K562 (cell line): Measurements from ENCODE around the gene ADORA1. TPM values are rescaled to one million over a fixed set of nuclear protein-coding genes. Genes with fewer than 3 reads are reported as not detected.

Experiments
- ATAC-seq: fragments of 200-7000 bp; cut with Tn5 transposase; 3 replicates; pipeline ENCODE4 v1.9.1; 2020; ENCODE audit warnings: moderate library complexity
- BruUV-seq: library from RNA; stranded (reverse); fragments of 400-500 nt; replicated peaks from 2 replicates; lab custom pipeline; 2021; lab: Mats Ljungman, UMichigan
- CTCF ChIA-PET: fragments of 300-600 bp; formaldehyde crosslinking; extraction: SDS; loops from one replicate; lab custom pipeline; 2021; ENCODE audit warnings: low intra/inter-chr PET ratio; lab: Yijun Ruan, JAX
- POLR2A ChIA-PET: fragments of 300-600, 350-650 bp; sonication (Branson Sonifier 250); formaldehyde crosslinking; extraction: SDS; loops from one replicate; lab custom pipeline; 2021; ENCODE audit warnings: antibody characterized with exemption, inconsistent platforms; lab: Yijun Ruan, JAX
- DNase-seq, 4 experiments: peaks; one replicate each; pipeline versions ENCODE4 v3.0.0 to v3.0.0-alpha.2; 2011 to 2018; ENCODE audit warnings: low spot score in 3 of 4, mixed read lengths in 3 of 4; ENCODE audit errors: extremely low read depth in 1 of 4
- FAIRE-seq: peaks from 2 replicates; lab custom pipeline; 2011; peaks lifted over from hg19 to GRCh38; lab: Jason Lieb, UNC
- H2AFZ ChIP-seq: 2 replicates; pipeline ENCODE4 v1.6.0; 2011; ENCODE audit warnings: low read depth, low read length, control low read depth, inconsistent platforms
- H3K27ac ChIP-seq: fragments of 200-600 bp; 3 replicates; pipeline ENCODE4 v1.8.0; 2011; ENCODE audit warnings: low read depth, mild to moderate bottlenecking, control low read depth, inconsistent platforms, low read length, moderate library complexity, mixed read lengths; ENCODE audit errors: extremely low read depth
- H3K27me3 ChIP-seq, 2 experiments: fragments of 300-600 bp in 1 of 2; 2 replicates in 1 of 2; 3 replicates in 1 of 2; pipeline versions ENCODE4 v1.6.0 to v1.8.0; 2011; ENCODE audit warnings: inconsistent platforms in 2 of 2, low read length in 2 of 2, mild to moderate bottlenecking in 1 of 2, mixed read lengths in 1 of 2, moderate library complexity in 1 of 2; ENCODE audit not compliant: control insufficient read depth in 2 of 2, insufficient read depth in 2 of 2
- H3K36me3 ChIP-seq: fragments of 300-600 bp; 3 replicates; pipeline ENCODE4 v1.8.0; 2011; ENCODE audit warnings: mild to moderate bottlenecking, low read length, inconsistent platforms; ENCODE audit not compliant: control insufficient read depth, insufficient read depth
- H3K4me1 ChIP-seq, 2 experiments: fragments of 200-600 bp in 1 of 2; replicated peaks in 1 of 2; 2 replicates in 1 of 2; 3 replicates in 1 of 2; pipeline versions ENCODE4 v1.5.1 to v1.8.0; 2011; ENCODE audit warnings: inconsistent platforms in 2 of 2, low read length in 2 of 2, mild to moderate bottlenecking in 1 of 2, mixed read lengths in 1 of 2, moderate library complexity in 1 of 2; ENCODE audit not compliant: control insufficient read depth in 2 of 2, insufficient read depth in 2 of 2
- H3K4me2 ChIP-seq: 2 replicates; pipeline ENCODE4 v1.6.1; 2011; ENCODE audit warnings: low read length, control low read depth, inconsistent platforms, mixed read lengths; ENCODE audit not compliant: insufficient read depth
- H3K4me3 ChIP-seq: fragments of 200-600 bp; sonication (generic), shearing (Covaris generic); 2 replicates; pipeline ENCODE4 v1.5.1; 2016; ENCODE audit warnings: control low read depth, inconsistent platforms
- H3K79me2 ChIP-seq: fragments of 200-600 bp; 3 replicates; pipeline ENCODE4 v1.8.0; 2011; ENCODE audit warnings: low read length, inconsistent platforms; ENCODE audit not compliant: control insufficient read depth, insufficient read depth
- H3K9ac ChIP-seq, 2 experiments: 2 replicates each; pipeline versions ENCODE4 v1.6.0 to v1.6.1; 2011; ENCODE audit warnings: low read depth in 2 of 2, low read length in 2 of 2, control low read depth in 1 of 2, inconsistent platforms in 1 of 2, mild to moderate bottlenecking in 1 of 2, mixed read lengths in 1 of 2; ENCODE audit not compliant: insufficient read depth in 1 of 2
- H3K9me1 ChIP-seq: one replicate; pipeline ENCODE4 v1.6.0; 2011; ENCODE audit warnings: inconsistent platforms, mild to moderate bottlenecking, low read length, moderate library complexity; ENCODE audit not compliant: control insufficient read depth, insufficient read depth
- H3K9me3 ChIP-seq: replicated peaks from 2 replicates; pipeline ENCODE4 v1.5.1; 2011; ENCODE audit warnings: low read depth, low read length, inconsistent platforms; ENCODE audit not compliant: control insufficient read depth, insufficient read depth
- H4K20me1 ChIP-seq: replicated peaks from 2 replicates; pipeline ENCODE4 v1.6.1; 2011; ENCODE audit warnings: low read length, inconsistent platforms, mixed read lengths; ENCODE audit not compliant: control insufficient read depth, insufficient read depth
- CHD4 ChIP-seq: fragments of 200-600 bp; sonication (generic); IDR thresholded peaks from 3 replicates; pipeline ENCODE4 v1.6.1; 2012; ENCODE audit warnings: low read depth, mild to moderate bottlenecking, mixed read lengths, low read length, inconsistent platforms; ENCODE audit not compliant: insufficient read depth, insufficient replicate concordance, poor library complexity, severe bottlenecking
- FOSL1 ChIP-seq: fragments of 200-800 bp; sonication (Bioruptor generic); conservative IDR thresholded peaks from 2 replicates; pipeline ENCODE4 v1.6.1; 2016; ENCODE audit warnings: missing genetic modification characterization, missing compliant biosample characterization
- NFIC ChIP-seq: fragments of 450-650 bp; IDR thresholded peaks from 2 replicates; pipeline ENCODE4 v1.6.1; 2017; ENCODE audit warnings: mild to moderate bottlenecking, inconsistent platforms
- NFYB ChIP-seq: IDR thresholded peaks from 2 replicates; pipeline ENCODE4 v1.6.1; 2011; ENCODE audit warnings: mild to moderate bottlenecking, moderate library complexity; ENCODE audit not compliant: insufficient read length; ENCODE audit errors: extremely low read depth
- WGBS: fragments of 100-300 bp; shearing (Covaris generic); methylation state at CpG from one replicate; pipeline ENCODE4 v1.1.6; 2016; ENCODE audit warnings: low coverage, mixed read lengths; ENCODE audit not compliant: insufficient coverage; ENCODE audit errors: missing lambda C conversion rate; 5-methylcytosine and 5-hydroxymethylcytosine counted together
- in situ Hi-C: fragments of 300-500 bp; cut with MboI; formaldehyde crosslinking; loops from 4 replicates; pipeline ENCODE4 v1.15.0; 2018; ENCODE audit warnings: inconsistent platforms, mixed read lengths
- intact Hi-C: fragments of 100-400 bp; cut with micrococcal nuclease; formaldehyde crosslinking; loops from 2 replicates; pipeline ENCODE4 v1.14.2; 2022
- polyA plus RNA-seq, 8 experiments: library from polyadenylated mRNA; depleted of rRNA in 4 of 8; stranded (reverse) in 5 of 8; unstranded in 3 of 8; fragments of >200 nt; fragmentation: Nextera tagmentation in 2 of 8; fragmentation: Illumina TruSeq in 1 of 8; extraction: Ambion mirVana in 2 of 8; extraction: Trizol in 1 of 8; gene quantifications; 2 replicates each; pipeline versions ENCODE4 v1.2.1 to v1.2.3, GENCODE V29; 2011 to 2014; ENCODE audit warnings: inconsistent platforms in 1 of 8, missing spikeins in 1 of 8
- total RNA-seq, 7 experiments: library from RNA; depleted of rRNA in 6 of 7; stranded (reverse); fragments of >200 nt in 6 of 7; fragmentation: Illumina TruSeq in 2 of 7; extraction: Trizol in 2 of 7; gene quantifications; 2 replicates each; pipeline versions ENCODE4 v1.2.1 to v1.2.3, GENCODE V29; 2011 to 2021; ENCODE audit warnings: low replicate concordance in 1 of 7

ADORA1 gene
- total and polyA plus RNA-seq, 9 of the 15 experiments (the other 6 are each of a cell fraction or from before 2014, with no cell fraction given) = not detected

DNA sequence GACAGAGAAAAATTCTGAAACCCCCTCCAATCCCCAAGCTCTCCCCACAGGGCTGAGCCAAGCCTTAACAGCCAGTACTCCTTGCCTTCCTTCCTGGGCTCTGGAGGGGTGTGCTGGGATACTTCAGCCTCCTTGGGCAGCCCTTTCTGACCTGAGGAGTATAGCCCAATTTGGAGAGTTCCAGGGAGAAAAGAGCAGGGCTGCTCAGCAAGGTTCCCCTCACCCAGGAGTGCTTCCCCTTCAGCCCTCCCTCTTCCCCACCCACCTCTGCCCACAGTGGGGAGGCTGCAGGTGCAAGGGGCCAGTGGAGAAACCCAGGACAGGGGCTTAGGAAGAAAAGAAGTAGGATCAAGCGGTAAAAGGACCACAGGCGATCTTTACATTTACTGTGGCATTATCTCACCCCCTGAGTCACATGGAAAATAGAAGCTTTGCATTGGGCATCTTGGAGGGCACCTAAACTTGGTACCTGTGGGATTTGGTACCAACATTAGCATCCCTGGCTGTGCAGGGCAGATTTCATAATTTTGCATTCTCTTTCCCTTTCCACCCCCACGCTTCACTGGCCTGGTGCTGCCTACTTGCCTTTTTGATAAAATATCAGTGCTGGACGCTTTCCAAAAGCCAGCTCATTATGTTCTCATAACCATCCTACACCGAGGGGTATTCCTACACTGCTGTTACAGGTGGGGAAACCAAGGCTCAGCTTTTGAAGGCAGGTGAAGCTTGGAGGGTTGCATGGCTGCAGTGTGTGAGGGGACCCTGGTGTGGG is 2.8 kb upstream of the ADORA1 start:
- FAIRE-seq (no peak), ATAC-seq (no peak), DNase-seq (peak in 1 of 4 experiments; percentile 17)
- WGBS = 0% methylated on average over 5 of the region's 5 CpGs
- TF ChIP-seq NFYB (no peak), FOSL1 (0 out of 2 replicates have a peak, but pooled peaks have one; percentile 30), NFIC (peak; percentile 62), CHD4 (no peak)
- H4K20me1 ChIP-seq = peaks cover 18% of the 10 kb centered on the region
- no peak overlapping the region for H3K4me3 ChIP-seq
- no peak overlapping the region for H3K4me2 ChIP-seq
- in situ Hi-C loops (no loop called here), intact Hi-C loops (no loop called here)
- no peaks in the 10 kb centered on the region for H3K79me2 ChIP-seq
- no peaks in the 10 kb centered on the region for H3K36me3 ChIP-seq
- BruUV-seq = no TSS peak
- no peak overlapping the region for H3K9ac ChIP-seq
- ChIA-PET CTCF (no interaction called here), POLR2A (interaction anchor here (0.8 to 1.3 kb wide), 3 partner anchors 9 to 45 kb away, joined by 3 read pairs; no protein-coding TSS in a partner anchor)
- no peaks in the 10 kb centered on the region for H3K9me3 ChIP-seq
- H3K4me1 ChIP-seq = peaks cover 0 to 16% of the 10 kb centered on the region in 2 experiments; a peak in 2 of 5 replicates
- H3K9me1 ChIP-seq = no peaks in the 10 kb centered on the region
- H3K27me3 ChIP-seq = peaks cover 3 to 67% of the 10 kb centered on the region in 2 experiments; a peak in 4 of 5 replicates
- H3K27ac ChIP-seq = no peak overlapping the region
- no peak overlapping the region for H2AFZ ChIP-seq
